GM19397 (cell line): ENCODE data around the gene ETV1.

Experiments used
- ATAC-seq: cut with Tn5 transposase; IDR thresholded peaks from one replicate; pipeline ENCODE4 v1.9.1; 2021; ENCODE audit warnings: mild to moderate bottlenecking, moderate library complexity; ENCODE audit not compliant: unreplicated experiment

ETV1 gene

DNA sequence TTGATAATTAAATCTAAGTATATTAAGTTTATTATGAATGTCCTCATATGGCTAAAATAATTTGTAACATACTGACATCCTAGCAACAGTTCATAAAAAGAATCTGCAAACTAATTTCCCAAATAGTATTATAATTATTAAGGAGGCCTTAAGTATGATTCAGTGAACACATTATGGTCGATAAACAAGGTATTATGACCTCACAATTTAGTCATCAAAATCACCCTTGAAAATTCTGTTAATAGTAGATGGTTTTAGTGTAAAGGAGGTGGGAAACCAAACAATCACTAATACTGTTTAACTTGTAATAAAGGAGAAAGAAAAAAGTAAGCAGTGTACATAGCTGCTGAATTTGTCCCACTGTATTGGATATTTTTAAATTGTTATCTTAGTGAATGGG, 2.1 kb downstream of the ETV1 start:
- ATAC-seq, result no peak

DNA sequence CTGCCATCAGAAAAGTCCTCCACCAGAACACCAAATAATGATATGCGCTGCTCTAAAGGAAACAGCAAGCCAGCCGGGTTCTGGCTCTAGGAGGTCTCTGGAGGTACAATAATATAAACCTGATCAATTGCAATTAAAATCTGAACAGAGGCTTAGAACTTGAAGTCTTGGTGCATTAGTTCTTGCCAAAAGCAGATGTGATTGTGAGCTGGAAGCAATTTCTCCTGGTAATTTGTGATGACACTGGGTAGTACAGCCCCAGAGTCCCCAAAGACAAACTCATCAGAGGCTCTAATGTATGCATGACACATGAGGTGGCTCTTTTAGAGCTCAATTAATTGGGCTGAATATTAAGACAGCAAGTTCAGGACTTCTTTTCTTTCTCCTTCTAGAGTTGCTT, 3.3 kb downstream of the ETV1 start:
- ATAC-seq, result no peak

DNA sequence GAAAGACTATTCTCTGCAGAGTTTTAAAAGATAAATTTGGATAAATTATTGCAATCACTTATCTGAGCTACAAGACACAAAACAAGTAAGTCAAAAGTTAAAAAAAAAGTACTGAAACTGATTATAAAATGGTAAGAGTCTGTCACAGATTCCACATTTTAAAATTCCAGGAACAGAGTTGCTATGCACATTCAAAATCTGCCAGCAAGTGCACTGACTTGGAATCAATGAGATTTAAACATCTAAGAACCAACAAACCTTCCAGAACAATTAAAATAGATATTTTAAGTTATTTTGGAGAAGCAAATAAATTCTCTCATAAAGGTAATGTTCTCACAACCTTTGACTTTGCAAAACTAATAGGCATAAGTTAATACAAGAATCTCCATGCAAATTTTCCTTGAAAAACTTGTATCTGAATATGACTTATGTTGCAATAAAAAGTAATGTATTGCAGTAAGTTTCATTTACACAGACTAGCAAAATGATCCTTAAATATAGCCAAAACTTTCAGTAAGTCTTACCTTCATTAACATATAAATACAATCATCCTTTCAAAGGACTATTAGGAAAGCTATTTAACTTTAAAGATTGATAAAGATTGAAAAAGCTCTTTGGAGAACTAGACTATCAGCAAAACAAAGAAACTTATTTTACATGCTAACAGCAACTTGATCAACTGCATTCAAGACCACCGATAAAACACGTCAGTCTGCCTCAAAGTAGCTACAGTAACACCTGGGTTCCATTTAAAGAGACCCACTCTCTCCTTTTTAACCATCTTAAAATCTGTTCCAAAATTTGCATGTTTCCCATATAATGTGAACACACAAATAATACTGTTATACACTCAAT, 4.4 kb downstream of the ETV1 start:
- ATAC-seq, result no peak

DNA sequence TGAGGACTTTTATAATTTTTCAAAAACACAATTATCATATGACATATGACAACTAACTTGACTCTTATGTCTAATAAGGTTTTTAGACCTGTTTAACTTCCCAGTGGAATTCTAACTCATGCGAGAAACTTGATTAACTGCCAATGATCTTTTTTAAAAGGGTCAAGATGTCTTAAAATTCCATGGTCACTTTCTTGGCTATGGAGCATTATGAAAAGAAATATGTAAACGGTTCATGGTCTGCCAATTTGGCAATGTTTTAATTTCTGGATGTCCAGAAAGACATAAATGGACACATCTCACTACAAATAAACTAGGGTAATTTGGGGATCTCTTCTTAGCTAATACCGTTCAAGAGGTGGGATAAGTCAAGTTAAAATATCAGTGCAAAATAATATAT, 5.4 kb downstream of the ETV1 start:
- no peak for ATAC-seq

DNA sequence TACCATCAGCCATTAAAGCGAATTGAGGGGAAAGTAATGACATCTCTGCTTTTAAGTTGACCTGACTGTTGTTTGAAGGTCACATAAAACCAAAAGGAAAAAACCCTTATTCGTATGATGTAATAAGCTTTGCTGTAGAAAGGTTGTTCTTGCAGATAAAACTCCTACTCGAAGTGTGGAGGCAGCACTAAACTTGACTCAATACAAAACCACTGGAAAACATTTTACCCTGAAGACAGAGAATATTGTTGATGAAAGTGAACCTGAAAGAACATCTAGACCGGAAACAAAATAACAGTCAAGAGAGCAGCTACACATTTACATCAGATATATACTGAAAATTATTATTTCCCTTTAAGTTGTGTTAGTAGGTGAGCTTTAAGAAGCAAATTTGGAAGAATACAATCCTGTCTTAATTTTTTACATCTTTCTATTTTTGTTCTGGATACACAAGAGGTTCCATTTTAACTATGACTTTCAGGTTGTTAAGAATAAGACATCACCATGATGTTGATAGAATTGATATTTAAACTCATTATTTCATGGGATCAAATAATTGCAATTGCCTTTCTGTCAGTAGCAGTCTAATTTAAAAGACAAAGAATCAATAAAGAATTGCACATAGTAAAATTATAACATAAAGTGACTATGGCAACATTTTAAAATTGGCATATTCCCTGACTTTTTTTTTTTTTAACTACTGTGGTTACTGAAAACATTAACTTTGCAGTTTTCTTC, 6.4 kb downstream of the ETV1 start:
- ATAC-seq, result no peak

DNA sequence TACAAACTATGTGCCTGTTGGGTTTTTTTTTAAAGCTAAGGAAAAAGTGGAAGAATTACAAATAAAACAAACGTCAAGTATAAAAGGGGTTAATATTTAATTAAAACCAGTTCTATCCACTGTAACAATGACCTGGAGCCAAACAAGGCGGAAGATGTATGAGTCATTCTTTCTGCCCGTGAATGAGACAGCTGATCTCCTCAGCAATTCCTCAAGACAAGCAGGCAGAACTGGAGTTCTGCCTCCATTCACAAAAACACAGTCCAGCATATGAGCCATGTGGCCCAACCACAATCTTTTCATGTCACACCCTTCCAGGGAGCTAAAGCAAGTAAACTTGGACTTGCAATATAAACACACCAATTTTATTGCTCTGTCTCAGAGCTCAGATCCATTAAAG, 8.4 kb downstream of the ETV1 start:
- ATAC-seq, result no peak

DNA sequence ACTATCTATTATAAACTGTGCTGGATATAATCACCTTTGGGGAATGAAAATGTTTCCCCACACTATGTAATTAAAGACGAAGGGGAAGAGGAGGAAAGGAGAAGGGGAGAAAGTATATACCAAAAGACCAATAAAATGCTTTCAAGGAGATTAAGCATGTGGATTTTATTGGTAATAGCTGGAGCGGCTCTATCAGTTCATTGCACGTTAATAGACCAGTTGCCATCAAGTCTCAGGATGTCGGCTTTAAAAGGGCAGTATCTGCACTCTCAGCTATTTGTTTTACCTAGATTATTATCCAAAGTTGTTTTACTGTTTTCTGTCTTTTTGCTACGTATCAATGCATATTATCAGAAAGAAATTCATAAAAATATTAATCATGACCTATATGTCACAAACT, 9.0 kb downstream of the ETV1 start:
- ATAC-seq, result no peak

DNA sequence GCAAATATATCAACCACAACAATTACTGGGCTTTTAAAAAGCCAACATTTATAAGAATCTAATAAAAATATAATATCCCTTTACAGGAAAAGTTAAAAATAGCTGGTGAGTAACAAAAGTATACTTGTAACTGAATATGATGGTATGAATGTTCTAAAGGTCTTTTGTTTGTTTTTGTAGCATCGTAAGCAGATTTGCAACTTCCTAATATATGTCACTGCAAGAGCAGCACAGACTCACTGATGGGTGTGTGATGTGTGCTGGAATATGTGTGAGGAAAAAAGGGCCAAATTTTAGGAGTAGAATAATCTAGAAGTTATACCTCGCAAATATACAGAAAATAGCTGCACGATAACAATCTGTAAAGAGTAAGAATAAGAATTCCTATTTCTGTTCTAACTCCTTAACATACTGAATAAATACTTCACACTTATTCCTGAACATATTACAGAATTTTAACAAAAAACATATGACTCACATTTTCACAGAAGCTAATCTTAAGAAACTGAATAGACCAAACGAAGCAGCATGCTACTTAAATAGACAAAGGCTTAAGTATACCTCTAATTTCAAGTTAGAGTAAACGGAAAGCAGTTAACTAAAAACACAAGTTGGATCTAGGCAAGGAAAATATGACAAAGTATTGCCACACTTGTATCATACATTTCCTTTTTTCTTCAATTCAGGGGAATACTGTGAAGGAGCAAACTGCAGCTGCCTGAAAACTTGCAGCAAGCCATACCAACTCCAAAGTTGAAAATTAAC, 9.6 kb downstream of the ETV1 start:
- ATAC-seq, result no peak

DNA sequence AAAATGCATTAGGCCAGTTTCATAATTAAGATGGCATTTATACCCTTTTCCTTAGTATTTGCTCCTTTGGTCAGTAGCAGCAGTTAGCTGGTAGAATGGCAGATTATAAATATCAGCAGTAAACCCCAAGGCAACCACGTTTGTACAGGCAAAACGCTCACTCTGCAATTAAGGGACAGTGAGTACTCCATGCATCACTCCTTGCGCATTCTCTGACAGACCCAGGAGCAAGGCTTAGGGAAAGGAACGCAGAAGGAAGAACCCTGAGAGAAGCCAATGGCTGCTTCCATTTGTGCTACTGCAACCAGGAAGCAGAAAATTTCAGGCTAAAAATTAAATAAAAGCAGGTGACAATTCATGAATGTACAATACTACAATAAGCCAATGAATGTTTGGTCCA, 12.9 kb downstream of the ETV1 start:
- ATAC-seq, result no peak

DNA sequence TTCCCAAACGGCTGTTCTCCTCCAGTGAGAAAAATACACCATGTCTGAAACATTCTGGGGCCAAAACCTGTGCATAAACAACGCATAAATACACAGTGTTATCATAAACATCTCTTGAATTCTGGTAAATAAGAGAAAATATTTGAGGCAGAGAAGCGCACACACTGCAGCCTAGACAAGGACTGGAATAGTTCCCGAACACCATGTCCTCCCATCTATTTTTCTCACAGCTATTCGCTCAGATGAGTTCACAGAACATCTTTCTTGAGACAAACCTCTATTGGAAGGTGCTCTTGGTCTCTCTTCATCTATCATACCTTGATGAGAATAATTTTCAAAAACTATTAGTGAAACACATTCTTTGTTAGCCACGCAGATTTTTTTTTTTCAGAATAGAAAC, 24.4 kb downstream of the ETV1 start:
- no peak for ATAC-seq

DNA sequence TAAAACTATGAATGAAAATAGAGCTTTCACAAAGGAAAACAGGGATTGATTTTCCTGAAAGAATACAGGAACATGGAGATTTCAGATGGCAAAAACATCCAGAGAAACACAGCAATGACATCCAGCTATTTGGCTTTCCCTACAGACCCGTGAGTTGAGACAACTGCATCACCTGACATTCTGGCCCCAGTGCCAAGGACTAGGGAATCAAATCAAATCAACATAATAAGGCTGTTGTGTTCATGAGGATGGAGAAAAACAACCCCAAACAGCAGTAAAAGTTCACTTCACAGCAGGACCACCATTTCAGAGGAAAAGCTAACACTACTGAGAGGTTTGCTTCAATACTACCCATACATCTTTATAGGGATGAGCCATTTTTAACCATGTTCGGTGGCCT, 25.5 kb downstream of the ETV1 start:
- ATAC-seq, result no peak

DNA sequence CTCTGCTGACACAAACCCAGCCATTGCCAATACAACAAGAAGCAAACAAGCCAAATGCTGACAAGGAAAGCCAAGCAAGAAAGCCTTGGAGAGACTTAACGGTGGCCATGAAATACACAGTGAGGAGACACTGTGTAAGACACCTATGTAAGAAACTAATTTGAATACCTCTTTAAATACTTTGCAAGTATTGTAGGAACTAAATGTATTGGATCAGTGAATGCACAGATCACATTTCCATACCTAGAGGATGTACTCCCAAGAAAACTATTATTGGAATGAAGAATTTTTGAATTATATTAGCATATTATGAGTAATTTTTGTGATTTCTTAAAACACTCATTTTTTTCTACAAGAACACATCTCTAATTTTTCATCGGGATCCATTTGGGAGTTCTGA, 34.0 kb downstream of the ETV1 start:
- no peak for ATAC-seq

DNA sequence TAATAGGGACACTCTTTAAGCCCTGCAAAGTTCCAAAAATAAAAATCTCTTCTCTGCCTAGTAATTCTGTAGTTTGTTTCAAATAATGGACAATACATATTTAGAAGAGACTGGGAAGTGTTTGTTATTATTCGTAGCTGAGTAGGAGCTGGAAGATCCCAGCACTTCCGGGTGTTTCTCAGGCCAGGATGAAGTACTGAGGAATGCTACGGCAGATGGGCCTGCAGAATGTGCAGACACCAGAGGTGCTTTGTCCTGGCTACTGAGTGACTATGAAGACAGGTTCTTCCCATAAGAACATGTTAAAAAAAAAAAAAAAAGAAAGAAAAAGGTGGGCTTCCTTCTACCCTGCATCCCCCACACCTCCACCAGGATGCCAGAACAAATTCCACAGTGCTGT, 36.1 kb downstream of the ETV1 start:
- ATAC-seq, result no peak

DNA sequence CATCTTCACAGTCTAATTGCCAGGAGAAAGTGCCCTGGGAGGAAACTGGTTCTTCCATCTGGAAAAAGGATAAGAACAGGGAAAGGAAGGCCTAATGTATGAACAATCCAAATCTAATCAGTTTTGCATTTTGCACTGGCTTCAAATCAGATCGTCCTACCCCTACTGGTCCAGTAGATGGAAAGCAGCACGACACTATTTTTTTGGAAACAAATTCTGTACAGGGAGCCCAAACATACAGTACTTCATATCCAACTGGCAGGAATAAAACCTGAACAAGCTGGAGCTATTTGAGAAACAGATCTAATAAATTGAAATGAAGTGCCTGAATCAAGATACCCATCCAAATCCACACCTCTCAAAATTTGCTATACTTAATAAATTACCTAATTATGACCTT, 36.5 kb downstream of the ETV1 start:
- ATAC-seq, result no peak

DNA sequence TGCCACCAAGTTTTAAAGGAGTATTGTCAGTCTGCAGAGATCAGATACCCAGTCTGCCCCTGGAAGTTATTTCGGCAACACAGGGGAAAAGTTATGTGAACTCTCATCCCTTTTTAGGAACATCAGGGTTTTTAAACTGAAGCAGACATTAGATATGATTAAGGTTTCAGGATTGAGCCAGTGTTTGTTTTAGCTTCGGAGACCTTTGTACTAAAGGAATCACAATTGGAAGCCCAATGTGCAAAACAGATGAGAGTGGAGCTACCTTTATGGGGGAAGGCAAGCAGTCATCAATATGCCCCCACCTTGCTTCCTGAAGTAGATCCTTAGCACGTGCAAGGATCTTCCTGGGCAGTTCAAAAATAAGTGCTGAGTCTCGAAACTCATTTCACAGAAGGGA, 39.5 kb downstream of the ETV1 start:
- ATAC-seq, result no peak

DNA sequence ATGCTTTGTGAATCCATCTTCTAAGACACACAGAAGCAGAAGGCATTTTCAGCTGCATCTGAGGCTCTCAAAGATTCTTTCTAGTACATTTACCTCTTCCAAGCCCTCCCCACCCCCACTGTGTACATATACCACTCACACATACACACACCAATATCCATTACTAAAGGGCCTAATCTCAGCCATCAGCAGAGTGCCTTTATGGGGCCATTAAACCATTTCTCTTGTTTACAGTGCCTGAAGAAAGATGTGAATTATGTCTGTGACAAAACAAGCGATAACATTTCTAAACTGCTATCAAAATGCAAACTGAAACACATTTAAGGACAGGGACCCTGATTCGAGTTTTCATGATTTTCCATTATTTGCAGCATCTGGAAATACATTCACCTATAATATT, 40.0 kb downstream of the ETV1 start:
- no peak for ATAC-seq

DNA sequence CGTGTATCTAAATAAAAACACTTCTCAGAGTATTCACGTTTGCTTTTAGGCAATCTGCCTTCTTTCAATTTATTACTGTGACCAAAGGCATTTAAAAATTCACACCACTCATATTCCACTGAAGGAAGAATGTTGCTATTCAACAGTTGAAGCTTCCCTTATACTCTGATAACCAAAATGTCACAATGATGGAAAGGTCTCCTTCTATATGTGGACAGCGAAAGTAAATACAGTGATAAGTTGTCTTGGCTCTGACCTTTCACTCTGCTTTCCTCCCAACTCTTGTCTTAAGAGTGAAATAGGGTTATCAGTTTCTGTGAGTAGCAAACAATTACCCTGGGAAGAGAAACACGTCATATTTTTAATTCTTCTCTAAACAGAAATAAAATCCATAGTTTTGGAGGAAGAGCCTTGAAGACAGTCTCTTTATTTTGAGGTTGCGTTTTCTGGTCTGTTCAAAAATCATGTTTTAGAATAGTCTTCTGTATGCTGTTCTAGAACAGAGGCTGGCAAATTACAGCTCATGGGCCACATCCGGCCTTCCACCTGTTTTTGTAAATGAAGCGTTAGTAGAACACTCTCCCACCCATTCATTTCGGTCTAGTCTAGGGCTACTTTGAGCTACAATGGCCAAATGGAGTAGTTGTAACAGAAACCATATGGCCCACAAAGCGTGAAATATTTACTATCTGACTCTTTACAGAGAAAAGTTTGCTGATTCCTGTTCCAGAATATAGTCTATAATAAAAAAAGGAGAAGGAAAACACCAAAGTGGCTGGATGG, 41.3 kb downstream of the ETV1 start:
- ATAC-seq, result no peak

DNA sequence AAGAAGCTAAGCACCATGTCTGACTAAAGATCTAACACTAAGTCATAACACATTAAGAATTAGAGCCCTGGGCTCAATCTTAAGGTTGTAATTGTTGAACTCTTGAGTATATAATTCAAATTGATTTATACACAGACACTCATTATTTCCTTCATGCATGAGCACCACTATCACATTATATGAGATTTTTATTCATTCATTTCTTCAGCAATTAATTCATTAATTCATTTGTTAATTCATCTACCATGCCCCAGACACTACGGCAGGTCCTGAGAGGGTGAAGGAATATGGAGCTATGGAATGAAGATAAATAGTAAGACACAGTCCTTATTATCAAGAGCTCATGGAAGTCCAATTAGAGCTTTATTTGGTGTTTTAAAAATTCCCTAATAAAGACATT, 41.9 kb downstream of the ETV1 start:
- no peak for ATAC-seq

DNA sequence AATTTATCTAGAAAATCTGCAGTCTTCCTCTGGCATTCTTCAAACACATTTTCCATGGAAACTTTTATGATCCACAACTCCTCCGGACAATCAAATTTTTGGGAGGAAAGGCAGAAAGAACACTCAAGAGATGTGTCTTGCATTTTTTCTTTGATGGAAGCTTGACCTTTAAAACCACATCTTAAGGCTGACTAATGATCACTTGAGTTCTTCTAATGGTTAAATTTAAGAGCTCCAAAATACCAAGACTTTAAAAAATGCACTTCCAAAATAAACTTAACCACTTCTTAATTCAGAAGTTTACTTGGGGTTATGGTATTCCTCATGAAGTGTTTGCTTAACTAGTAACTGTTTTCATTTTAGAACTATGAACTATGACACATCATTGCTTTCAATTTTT, 43.3 kb downstream of the ETV1 start:
- no peak for ATAC-seq

DNA sequence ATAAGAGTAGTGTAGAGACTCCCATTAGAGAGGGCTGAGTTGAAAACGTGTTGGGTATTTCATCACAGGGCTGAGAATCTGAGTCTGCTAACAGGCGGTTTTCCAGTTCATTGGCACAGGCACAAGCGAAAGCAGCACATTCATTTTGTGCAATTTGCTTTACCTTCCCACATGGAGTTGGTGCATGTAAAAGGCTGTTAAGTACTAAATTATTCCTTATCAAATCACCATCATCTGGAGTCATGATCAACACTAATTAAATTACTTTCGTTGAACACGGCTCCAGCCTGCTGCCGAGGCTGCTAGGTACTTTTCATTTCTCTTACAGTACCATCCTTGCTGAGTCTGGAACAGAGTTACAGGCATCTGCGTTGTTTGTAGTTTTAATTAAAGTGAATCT, 43.8 kb downstream of the ETV1 start:
- no peak for ATAC-seq

DNA sequence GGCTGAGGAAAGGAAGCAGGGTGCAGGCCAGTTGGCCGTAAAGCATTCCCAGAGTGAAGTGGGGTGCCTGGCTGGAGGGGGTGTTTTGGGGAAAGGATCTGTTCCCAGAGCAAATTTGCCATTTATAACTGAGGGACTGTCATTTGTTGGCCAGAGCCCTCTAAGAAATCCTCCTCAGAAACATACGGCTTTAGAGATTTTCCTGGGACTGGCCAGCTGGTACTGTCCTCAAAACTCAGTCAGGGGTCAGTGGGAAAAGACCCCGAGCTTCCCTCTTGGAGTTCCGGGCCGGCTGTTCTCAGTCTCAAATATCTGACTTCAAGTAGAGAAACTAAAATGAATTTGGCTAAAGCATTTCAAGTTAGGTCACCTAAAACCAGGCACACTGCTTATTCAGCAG, 55.9 kb downstream of the ETV1 start:
- no peak for ATAC-seq
